GM15510 (cell line): ENCODE data around the gene NRGN.
A peak's percentile ranks its signal among the peaks of the same experiment; 100 is the strongest.

Experiments
- POLR2A ChIP-seq: IDR thresholded peaks from 3 replicates; pipeline ENCODE4 v1.6.1; 2011; ENCODE audit warnings: borderline replicate concordance; ENCODE audit not compliant: insufficient read length; ENCODE audit errors: extremely low read depth

The NRGN gene

DNA sequence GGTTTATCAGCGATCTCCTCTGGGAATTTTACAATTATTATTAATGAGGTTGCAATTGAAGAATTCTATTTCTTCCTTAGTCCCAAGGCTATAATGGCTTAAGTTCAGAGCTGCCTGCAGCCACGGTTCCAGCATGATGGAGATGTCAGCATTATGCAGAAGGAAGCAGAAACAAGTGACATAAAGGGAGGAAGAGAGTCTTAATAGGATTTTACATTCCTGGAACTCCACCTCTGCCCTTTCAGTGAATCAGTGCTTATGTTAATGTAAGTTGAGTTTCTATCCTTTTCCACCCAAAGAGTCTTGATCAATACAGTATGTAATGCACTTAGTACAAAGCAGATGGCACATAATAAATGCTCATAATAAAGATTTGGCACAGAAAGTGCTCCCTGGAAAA lies 11.6 kb upstream of the NRGN start:
- no peak for TF ChIP-seq POLR2A

DNA sequence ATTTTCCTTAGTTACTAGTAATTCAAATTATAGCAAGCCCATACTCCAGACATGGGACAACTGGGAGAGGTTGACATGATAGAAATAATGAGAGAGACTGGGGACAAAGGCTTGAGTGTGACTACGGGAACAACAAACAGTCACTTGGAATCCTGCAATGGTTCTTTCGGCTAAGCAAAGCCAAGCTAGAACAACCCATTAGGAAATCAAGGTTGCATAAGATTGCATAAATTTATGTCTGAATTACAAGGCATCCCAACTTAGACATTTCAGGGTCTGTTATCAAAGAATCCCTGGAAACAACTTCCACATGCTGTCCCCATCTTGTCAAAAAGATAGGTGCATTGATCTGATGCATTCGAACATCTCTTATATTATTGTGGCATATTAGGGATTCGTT lies 10.2 kb upstream of the NRGN start:
- TF ChIP-seq POLR2A = no peak

DNA sequence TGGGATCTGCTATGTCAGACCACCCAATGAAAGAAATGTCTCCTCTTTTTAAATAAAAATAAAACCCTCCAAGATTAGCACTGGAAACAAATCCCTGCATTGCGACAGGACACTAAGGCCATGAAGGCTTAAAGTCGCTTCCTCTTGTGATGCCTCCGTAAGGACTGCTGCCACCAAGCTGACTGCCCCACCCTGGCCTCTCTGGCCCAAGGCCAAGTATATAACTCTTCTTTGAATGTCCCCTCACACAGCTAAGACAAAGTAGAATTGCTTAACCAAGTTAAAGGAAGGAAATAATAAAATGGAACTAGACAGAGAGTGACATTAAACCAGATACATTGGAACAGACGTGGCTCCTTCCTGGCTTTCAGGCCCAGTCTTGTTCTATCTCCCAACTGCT lies 7.5 kb upstream of the NRGN start:
- no peak for TF ChIP-seq POLR2A

DNA sequence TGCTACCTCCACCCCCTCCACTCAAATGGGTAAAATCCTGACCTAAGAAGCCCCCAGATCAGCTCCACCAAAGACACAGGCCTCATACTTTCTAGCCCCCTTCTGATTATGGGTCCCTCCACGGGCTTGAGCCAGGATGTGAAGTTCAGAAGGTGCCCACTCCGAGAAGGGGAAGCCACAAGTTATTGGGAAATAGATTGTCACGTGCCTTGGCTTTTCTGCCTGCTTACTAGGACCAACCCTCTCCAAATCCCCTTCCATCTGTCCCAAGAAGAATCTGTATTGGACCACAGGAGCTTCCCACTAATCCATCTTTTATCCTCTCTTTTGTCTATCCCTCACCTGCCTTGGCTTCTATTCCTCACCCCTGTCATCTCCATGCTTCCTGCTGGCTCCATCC lies 3.0 kb upstream of the NRGN start:
- no peak for TF ChIP-seq POLR2A

DNA sequence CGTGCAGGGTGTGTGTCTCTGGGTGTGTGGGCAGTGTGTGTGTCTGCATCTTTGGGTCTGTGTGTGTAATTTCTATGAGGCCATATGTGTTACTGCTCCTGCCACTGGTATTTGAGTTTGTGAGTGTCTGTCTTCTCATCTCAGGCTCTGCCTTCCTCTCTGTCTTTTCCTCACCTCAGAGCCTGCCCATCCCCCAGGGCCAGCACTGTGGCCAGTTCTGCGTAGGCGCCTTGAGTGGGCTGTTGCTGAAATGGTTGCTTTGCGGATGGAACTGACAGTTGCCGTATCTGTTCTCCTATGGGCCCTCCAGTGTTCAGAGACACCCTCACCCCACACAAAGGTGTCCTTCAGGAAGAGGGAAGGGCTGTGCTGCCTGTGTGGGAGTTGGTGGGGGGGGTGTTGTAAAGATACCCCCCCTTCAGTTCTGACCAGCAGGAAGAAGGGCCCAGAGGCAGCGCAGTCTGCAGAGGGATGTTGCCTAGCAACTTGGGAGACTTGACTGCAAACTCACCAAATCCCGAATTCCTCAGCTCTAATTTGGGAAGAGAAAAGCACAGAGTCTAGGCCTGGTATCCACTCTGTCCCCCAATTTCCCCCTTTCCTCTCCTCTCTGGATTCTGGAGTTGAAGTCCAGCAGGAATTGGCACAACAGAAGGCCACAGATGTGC lies 2.0 kb upstream of the NRGN start:
- no peak for TF ChIP-seq POLR2A

GRCh38 chr11:124738713-124739478 lies 846 bp upstream of the NRGN start:
- no peak for TF ChIP-seq POLR2A

GRCh38 chr11:124740277-124740882 lies 638 bp downstream of the NRGN start:
- no peak for TF ChIP-seq POLR2A

GRCh38 chr11:124742555-124742954 lies 2.8 kb downstream of the NRGN start:
- no peak for TF ChIP-seq POLR2A

GRCh38 chr11:124743050-124743449 lies 3.3 kb downstream of the NRGN start:
- no peak for TF ChIP-seq POLR2A

- TF ChIP-seq POLR2A = no peak
Measured at GRCh38 chr11:124745270-124745834, 5.6 kb downstream of the NRGN start.

DNA sequence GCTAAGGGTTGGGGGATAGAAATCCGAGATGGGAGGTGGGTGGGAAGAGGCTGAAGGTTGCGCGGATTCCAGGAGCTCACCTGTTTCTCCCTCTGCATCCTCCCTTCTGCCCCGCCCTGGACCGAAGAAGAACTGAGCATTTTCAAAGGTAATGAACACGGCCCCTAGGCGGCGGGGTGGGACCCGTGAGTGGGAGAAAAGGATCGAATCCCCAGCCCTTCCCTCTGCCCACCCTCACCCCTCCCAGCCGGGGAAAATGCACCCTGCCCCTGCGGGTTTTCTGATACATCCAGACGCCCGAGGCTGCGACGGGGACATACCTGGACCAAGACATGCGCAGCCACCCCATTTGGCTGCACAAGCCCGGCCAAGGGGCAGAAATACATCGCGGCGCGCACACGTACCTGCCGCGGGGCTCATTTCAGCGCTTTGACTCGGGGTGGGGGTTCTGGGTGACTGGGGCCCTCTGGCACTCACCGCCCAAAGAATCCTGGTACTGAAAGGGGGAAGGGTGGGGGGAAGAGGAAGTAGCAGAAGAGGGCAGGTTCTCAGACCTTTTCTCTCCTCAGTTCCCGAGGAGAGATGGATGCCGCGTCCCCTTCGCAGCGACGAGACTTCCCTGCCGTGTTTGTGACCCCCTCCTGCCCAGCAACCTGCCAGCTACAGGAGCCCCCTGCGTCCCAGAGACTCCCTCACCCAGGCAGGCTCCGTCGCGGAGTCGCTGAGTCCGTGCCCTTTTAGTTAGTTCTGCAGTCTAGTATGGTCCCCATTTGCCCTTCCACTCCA lies 6.3 kb downstream of the NRGN start:
- peak; percentile 24 for TF ChIP-seq POLR2A

GRCh38 chr11:124746621-124747243 lies 7.0 kb downstream of the NRGN start:
- peak; percentile 45 for TF ChIP-seq POLR2A

DNA sequence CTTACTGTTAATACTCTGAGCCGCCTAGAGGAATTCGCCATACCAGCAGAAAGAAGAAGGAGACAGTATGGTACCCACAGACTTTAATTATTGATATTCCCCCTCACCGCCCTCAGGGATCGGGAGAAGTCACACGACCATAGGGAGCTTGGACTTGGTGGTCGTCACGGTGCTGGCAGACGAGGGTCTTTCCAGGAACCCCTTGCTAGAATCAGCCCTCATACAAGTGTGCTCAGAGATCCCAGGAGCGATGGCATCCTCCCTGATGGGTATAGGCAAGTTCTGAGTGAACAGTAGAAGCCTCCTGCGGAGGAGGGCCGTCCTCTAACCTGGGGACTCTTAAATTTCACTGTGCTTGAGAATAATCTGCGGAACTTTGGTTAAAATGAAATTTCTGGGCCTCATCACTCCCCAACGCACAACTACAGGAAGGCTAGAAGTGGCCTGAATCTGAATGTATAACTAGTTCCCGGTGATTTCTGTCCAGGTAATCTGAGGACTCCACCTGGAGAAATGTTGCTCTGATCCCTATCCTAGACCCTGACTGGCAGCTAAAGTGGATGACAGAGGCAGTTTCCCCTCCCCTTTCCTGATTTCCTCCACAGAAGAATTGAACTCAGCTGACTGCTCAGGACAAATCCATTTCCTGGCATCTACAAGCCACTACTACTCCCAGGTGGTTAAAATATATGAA lies 7.8 kb downstream of the NRGN start:
- TF ChIP-seq POLR2A = no peak

GRCh38 chr11:124748100-124748418 lies 8.3 kb downstream of the NRGN start:
- TF ChIP-seq POLR2A = no peak

DNA sequence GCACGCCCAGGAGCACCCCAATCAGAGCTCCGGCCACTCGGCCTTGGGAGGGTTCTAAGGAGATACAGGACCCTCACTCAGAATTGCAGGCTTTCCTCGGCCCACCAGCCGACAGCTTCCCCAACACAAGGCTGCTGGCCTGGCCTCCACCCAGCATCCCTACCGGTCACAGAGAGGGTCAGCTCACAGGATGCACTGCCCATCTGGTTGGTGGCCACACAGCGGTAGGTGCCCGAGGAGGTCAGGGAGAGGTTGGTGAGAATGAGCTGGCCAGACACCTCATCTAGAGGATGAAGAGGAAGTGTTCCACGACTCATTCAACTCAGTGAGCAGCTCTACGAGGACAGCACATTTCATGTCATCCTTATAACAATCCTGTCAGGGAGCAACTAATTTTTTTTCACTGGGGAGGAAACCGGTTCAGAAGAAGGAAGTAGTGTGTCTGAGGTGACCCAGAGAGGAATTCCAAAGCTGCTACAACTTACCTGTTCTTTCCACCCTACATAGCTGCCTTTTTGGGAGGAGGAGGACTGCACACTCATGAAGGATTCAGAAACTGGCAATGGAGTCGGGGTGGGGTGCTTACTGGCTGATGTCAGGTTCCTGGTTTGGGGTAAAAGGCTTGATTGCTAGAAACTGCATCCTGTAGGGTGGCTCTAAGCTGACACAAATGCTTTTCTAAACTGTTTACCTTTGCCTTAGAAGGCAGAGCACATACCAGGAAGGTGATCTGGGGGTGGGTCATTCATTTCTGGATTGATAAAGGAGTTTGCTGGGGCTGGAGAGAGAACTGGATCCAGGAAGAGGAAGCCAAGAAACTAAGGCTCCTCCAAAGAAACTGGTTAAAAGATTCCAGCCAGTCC lies 9.0 kb downstream of the NRGN start:
- no peak for TF ChIP-seq POLR2A
